Gastroesophageal sphincter (tissue), 4 donors: Measurements from ENCODE around the gene NCF2. TPM values are rescaled to one million over a fixed set of nuclear protein-coding genes. Genes with fewer than 3 reads are reported as not detected.

Experiments
- ATAC-seq: fragments of 150-250 bp; one replicate; pipeline ENCODE4 v1.9.1; 2016; ENCODE audit warnings: mild to moderate bottlenecking, moderate library complexity
- H3K27ac ChIP-seq, 4 donors: fragments of 200-600 bp; sonication (generic) in 3 of 4; 1 replicate in 3 of 4; 2 replicates in 1 of 4; pipeline ENCODE4 v1.5.1; 2016 to 2019
- H3K27me3 ChIP-seq: fragments of 200-600 bp; sonication (generic); one replicate; pipeline ENCODE4 v1.5.1; 2019
- H3K36me3 ChIP-seq, 2 donors: fragments of 200-600 bp; sonication (generic); one replicate each; pipeline ENCODE4 v1.5.1; 2019; ENCODE audit warnings: control low read depth in 1 of 2
- H3K4me1 ChIP-seq, 3 donors: fragments of 200-600 bp; sonication (generic); 1 replicate in 2 of 3; 2 replicates in 1 of 3; pipeline ENCODE4 v1.5.1; 2016 to 2019; ENCODE audit warnings: control low read depth in 2 of 3
- H3K4me3 ChIP-seq, 2 donors: fragments of 200-600 bp; sonication (generic); one replicate each; pipeline ENCODE4 v1.5.1; 2019; ENCODE audit warnings: mild to moderate bottlenecking in 1 of 2, moderate library complexity in 1 of 2
- H3K9me3 ChIP-seq, 3 donors: fragments of 200-600 bp; sonication (generic); one replicate each; pipeline ENCODE4 v1.5.1; 2017 to 2019; ENCODE audit warnings: control low read depth in 2 of 3
- CTCF ChIP-seq, 4 experiments: fragments of 200-600 bp in 2 of 4; fragments of 450-650 bp in 2 of 4; sonication (generic) in 1 of 4; IDR thresholded peaks; one replicate each; pipeline ENCODE4 v1.5.1; 2017 to 2019; ENCODE audit warnings: antibody characterized with exemption in 4 of 4, mild to moderate bottlenecking in 2 of 4, moderate library complexity in 2 of 4
- EP300 ChIP-seq: sonication (generic); formaldehyde crosslinking; IDR thresholded peaks from one replicate; pipeline ENCODE4 v1.6.1; 2017; ENCODE audit warnings: antibody characterized with exemption, mild to moderate bottlenecking
- POLR2A ChIP-seq, 2 donors: fragments of 450-650 bp; IDR thresholded peaks; one replicate each; pipeline ENCODE4 v1.6.1; 2017; ENCODE audit warnings: antibody characterized with exemption in 2 of 2, mild to moderate bottlenecking in 2 of 2, moderate library complexity in 1 of 2
- POLR2AphosphoS5 ChIP-seq: sonication (generic); formaldehyde crosslinking; IDR thresholded peaks from one replicate; pipeline ENCODE4 v1.6.1; 2017; ENCODE audit warnings: antibody characterized with exemption
- WGBS, 2 donors: methylation state at CpG; one replicate each; pipeline ENCODE4 v1.1.5; 2018; ENCODE audit warnings: low coverage in 1 of 2; 5-methylcytosine and 5-hydroxymethylcytosine counted together
- total RNA-seq, 4 donors: library from RNA; depleted of rRNA; stranded (reverse); fragments of >200 nt; gene quantifications; one replicate each; pipeline ENCODE4 v1.1.0, GENCODE V29; 2016

The NCF2 gene
- total RNA-seq, 4 donors from 2014 or later: 3.7 to 22.0 (median 13.8) TPM

- H3K9me3 ChIP-seq: no peaks in the 10 kb centered on the region
- ATAC-seq: no peak
- H3K4me1 ChIP-seq: no peaks in the 10 kb centered on the region
- 94 to 100% methylated on average over 1 of the region's 1 CpG for WGBS, 2 donors
- H3K27me3 ChIP-seq: no peaks in the 10 kb centered on the region
- H3K4me3 ChIP-seq: no peak overlapping the region
- H3K36me3 ChIP-seq: peaks cover 4 to 63% of the 10 kb centered on the region in 2 donors
- H3K27ac ChIP-seq: no peak overlapping the region
- no peak for TF ChIP-seq CTCF (IDR thresholded peaks at IDR 0.05)
These were observed 68.2 kb downstream of the NCF2 start for GRCh38 chr1:183522104-183522503.

- Histone ChIP-seq H3K9me3 (no peaks in the 10 kb centered on the region), H3K27me3 (no peaks in the 10 kb centered on the region), H3K36me3 (peaks cover 0 to 66% of the 10 kb centered on the region in 2 donors), H3K4me1 (peaks cover 0 to under 1% (median 0%) of the 10 kb centered on the region in 3 donors), H3K27ac (no peak overlapping the region), H3K4me3 (no peak overlapping the region)
- TF ChIP-seq EP300 (no peak), POLR2A (IDR thresholded peaks at IDR 0.05) (no peak), POLR2AphosphoS5 (no peak), CTCF (IDR thresholded peaks at IDR 0.05) (no peak)
- no peak for ATAC-seq
- 71 to 82% methylated on average over 1 of the region's 1 CpG for WGBS, 2 donors
These were observed 69.9 kb downstream of the NCF2 start for GRCh38 chr1:183520379-183520778.

GRCh38 chr1:183517401-183517800, 72.9 kb downstream of the NCF2 start:
- WGBS, 2 donors: 84% methylated on average over 6 of the region's 6 CpGs
- H3K27me3 ChIP-seq: no peaks in the 10 kb centered on the region
- H3K9me3 ChIP-seq: no peaks in the 10 kb centered on the region
- ATAC-seq: no peak
- H3K27ac ChIP-seq: no peak overlapping the region
- TF ChIP-seq CTCF (IDR thresholded peaks at IDR 0.05) (no peak), EP300 (no peak), POLR2AphosphoS5 (no peak), POLR2A (IDR thresholded peaks at IDR 0.05) (no peak)
- H3K36me3 ChIP-seq: peaks cover 0 to 53% of the 10 kb centered on the region in 2 donors
- no peak overlapping the region for H3K4me3 ChIP-seq
- H3K4me1 ChIP-seq: peaks cover 0 to 14% (median 6%) of the 10 kb centered on the region in 3 donors

GRCh38 chr1:183516725-183517124, 73.5 kb downstream of the NCF2 start:
- Histone ChIP-seq H3K27ac (no peak overlapping the region), H3K27me3 (no peaks in the 10 kb centered on the region), H3K9me3 (no peaks in the 10 kb centered on the region), H3K4me3 (no peak overlapping the region), H3K4me1 (peaks cover 0 to 14% (median 6%) of the 10 kb centered on the region in 3 donors), H3K36me3 (peaks cover 0 to 48% of the 10 kb centered on the region in 2 donors)
- TF ChIP-seq CTCF (IDR thresholded peaks at IDR 0.05) (no peak), POLR2AphosphoS5 (no peak), POLR2A (IDR thresholded peaks at IDR 0.05) (no peak), EP300 (no peak)
- WGBS, 2 donors: 92 to 94% methylated on average over 2 of the region's 2 CpGs
- no peak for ATAC-seq

- Histone ChIP-seq H3K4me1 (peaks cover 0 to 14% (median 6%) of the 10 kb centered on the region in 3 donors), H3K36me3 (peaks cover 0 to 39% of the 10 kb centered on the region in 2 donors), H3K27ac (no peak overlapping the region), H3K9me3 (no peaks in the 10 kb centered on the region), H3K4me3 (no peak overlapping the region), H3K27me3 (no peaks in the 10 kb centered on the region)
- ATAC-seq: no peak
- TF ChIP-seq POLR2A (IDR thresholded peaks at IDR 0.05) (no peak), POLR2AphosphoS5 (peak; percentile 35)
- WGBS, 2 donors: 14 to 25% methylated on average over 2 of the region's 2 CpGs
These were observed 75.1 kb downstream of the NCF2 start for GRCh38 chr1:183515002-183515689.
